H1 (cell line): ENCODE measurements around the gene ZNF804B. TPM values are rescaled to one million over a fixed set of nuclear protein-coding genes. Genes with fewer than 3 reads are reported as not detected.

Source experiments
- CTCF ChIA-PET: fragments of 300-600 bp; sonication (Branson Sonifier 250); formaldehyde crosslinking; loops from one replicate; lab custom pipeline; 2021; ENCODE audit not compliant: partially characterized antibody; lab: Charles Lee
- POLR2A ChIA-PET: fragments of 300-600 bp; sonication (Branson Sonifier 250); formaldehyde crosslinking; loops from one replicate; lab custom pipeline; 2021; ENCODE audit warnings: inconsistent platforms; ENCODE audit not compliant: partially characterized antibody; lab: Charles Lee
- DNase-seq, 2 experiments: peaks; one replicate each; pipeline versions ENCODE4 v3.0.0 to v3.0.0-alpha.2; 2010 to 2022; ENCODE audit warnings: low spot score in 2 of 2, low read depth in 1 of 2, mixed read lengths in 1 of 2
- FAIRE-seq: peaks from 2 replicates; lab custom pipeline; 2011; peaks lifted over from hg19 to GRCh38; lab: Jason Lieb, UNC
- H2AFZ ChIP-seq: 2 replicates; pipeline ENCODE4 v1.8.1; 2012; ENCODE audit warnings: low read length, inconsistent platforms
- H2AK5ac ChIP-seq: 2 replicates; pipeline ENCODE4 v1.6.1; 2013; ENCODE audit warnings: low read depth, low read length
- H2BK120ac ChIP-seq: replicated peaks from 2 replicates; pipeline ENCODE3; 2013; ENCODE audit warnings: low read depth, low read length, inconsistent platforms
- H2BK12ac ChIP-seq: 2 replicates; pipeline ENCODE4 v1.6.1; 2013; ENCODE audit warnings: low read depth, low read length
- H2BK15ac ChIP-seq: 2 replicates; pipeline ENCODE4 v1.6.1; 2013; ENCODE audit warnings: low read length
- H2BK20ac ChIP-seq: 2 replicates; pipeline ENCODE4 v1.6.1; 2013; ENCODE audit warnings: low read length
- H2BK5ac ChIP-seq: 2 replicates; pipeline ENCODE4 v1.6.1; 2013; ENCODE audit warnings: low read depth, low read length
- H3K14ac ChIP-seq: 2 replicates; pipeline ENCODE4 v1.6.1; 2013; ENCODE audit warnings: inconsistent platforms; ENCODE audit not compliant: insufficient read length
- H3K18ac ChIP-seq: 2 replicates; pipeline ENCODE4 v1.6.1; 2013; ENCODE audit warnings: low read length; ENCODE audit errors: extremely low read depth
- H3K23ac ChIP-seq: 2 replicates; pipeline ENCODE4 v1.6.1; 2013; ENCODE audit warnings: inconsistent platforms; ENCODE audit not compliant: insufficient read length
- H3K23me2 ChIP-seq: 2 replicates; pipeline ENCODE4 v1.6.1; 2013; ENCODE audit warnings: low read depth, low read length
- H3K27ac ChIP-seq: 2 replicates; pipeline ENCODE4 v1.6.1; 2011; ENCODE audit warnings: low read depth, low read length, inconsistent platforms
- H3K27me3 ChIP-seq, 4 experiments: replicated peaks in 1 of 4; 1 replicate in 1 of 4; 2 replicates in 3 of 4; pipeline versions ENCODE4 v1.6.1 to v1.8.1; 2011 to 2013; ENCODE audit warnings: low read length in 3 of 4, mild to moderate bottlenecking in 3 of 4, inconsistent platforms in 2 of 4, mixed read lengths in 2 of 4, moderate library complexity in 1 of 4; ENCODE audit not compliant: control insufficient read depth in 3 of 4, insufficient read depth in 3 of 4; ENCODE audit errors: extremely low read depth in 1 of 4
- H3K36me3 ChIP-seq, 4 experiments: 2 replicates each; pipeline versions ENCODE4 v1.6.1 to v1.8.1; 2011 to 2013; ENCODE audit warnings: mild to moderate bottlenecking in 4 of 4, low read length in 3 of 4, moderate library complexity in 2 of 4, control low read depth in 1 of 4, inconsistent platforms in 1 of 4; ENCODE audit not compliant: insufficient read depth in 4 of 4, control insufficient read depth in 2 of 4
- H3K4ac ChIP-seq: replicated peaks from 2 replicates; pipeline ENCODE3; 2013; ENCODE audit warnings: low read length, low read depth, mixed read lengths, inconsistent platforms; ENCODE audit not compliant: insufficient read length
- H3K4me1 ChIP-seq, 4 experiments: replicated peaks in 1 of 4; 1 replicate in 1 of 4; 2 replicates in 3 of 4; pipeline versions ENCODE4 v1.6.1 to v1.8.1; 2011 to 2013; ENCODE audit warnings: low read length in 3 of 4, inconsistent platforms in 2 of 4, mixed read lengths in 1 of 4; ENCODE audit not compliant: insufficient read depth in 4 of 4, control insufficient read depth in 3 of 4
- H3K4me2 ChIP-seq, 2 experiments: 2 replicates each; pipeline versions ENCODE4 v1.6.1 to v1.8.1; 2011 to 2013; ENCODE audit warnings: low read depth in 2 of 2, low read length in 2 of 2, control low read depth in 1 of 2, inconsistent platforms in 1 of 2, mild to moderate bottlenecking in 1 of 2; ENCODE audit not compliant: insufficient read depth in 1 of 2
- H3K4me3 ChIP-seq, 4 experiments: fragments of 200-600, 300-600 bp in 1 of 4; sonication (generic), shearing (Covaris generic), sonication (Bioruptor Twin) in 1 of 4; 2 replicates each; pipeline versions ENCODE4 v1.5.1 to v1.8.1; 2011 to 2016; ENCODE audit warnings: low read length in 4 of 4, low read depth in 3 of 4, control low read depth in 2 of 4, inconsistent platforms in 2 of 4, mild to moderate bottlenecking in 2 of 4, mixed read lengths in 1 of 4, moderate library complexity in 1 of 4; ENCODE audit not compliant: insufficient read depth in 2 of 4; ENCODE audit errors: extremely low read depth in 1 of 4
- H3K56ac ChIP-seq: replicated peaks from 2 replicates; pipeline ENCODE3; 2013; ENCODE audit warnings: low read depth, mild to moderate bottlenecking, mixed read lengths, low read length, inconsistent platforms; ENCODE audit not compliant: insufficient read length
- H3K79me1 ChIP-seq: 2 replicates; pipeline ENCODE4 v1.6.1; 2013; ENCODE audit warnings: low read depth, low read length, control low read depth
- H3K79me2 ChIP-seq, 2 experiments: 2 replicates each; pipeline versions ENCODE4 v1.6.1 to v1.8.1; 2012 to 2013; ENCODE audit warnings: low read length in 2 of 2, mild to moderate bottlenecking in 2 of 2, inconsistent platforms in 1 of 2; ENCODE audit not compliant: insufficient read depth in 2 of 2, control insufficient read depth in 1 of 2
- H3K9ac ChIP-seq, 4 experiments: replicated peaks in 1 of 4; 1 replicate in 1 of 4; 2 replicates in 3 of 4; pipeline versions ENCODE4 v1.6.1 to v1.8.1; 2011 to 2013; ENCODE audit warnings: low read depth in 3 of 4, low read length in 3 of 4, control low read depth in 2 of 4, mild to moderate bottlenecking in 2 of 4, moderate library complexity in 2 of 4, inconsistent platforms in 1 of 4; ENCODE audit errors: extremely low read depth in 1 of 4
- H3K9me3 ChIP-seq, 2 experiments: 2 replicates each; pipeline versions ENCODE4 v1.6.1 to v1.8.1; 2012 to 2013; ENCODE audit warnings: mild to moderate bottlenecking in 2 of 2, moderate library complexity in 2 of 2, control low read depth in 1 of 2, inconsistent platforms in 1 of 2, low read depth in 1 of 2, low read length in 1 of 2, mixed read lengths in 1 of 2; ENCODE audit not compliant: insufficient read depth in 2 of 2
- H4K20me1 ChIP-seq, 2 experiments: replicated peaks in 1 of 2; 2 replicates each; pipeline versions ENCODE3 to v1.8.1; 2011 to 2013; ENCODE audit warnings: inconsistent platforms in 2 of 2, low read length in 2 of 2, mild to moderate bottlenecking in 1 of 2; ENCODE audit not compliant: insufficient read depth in 2 of 2, control insufficient read depth in 1 of 2
- H4K5ac ChIP-seq: 2 replicates; pipeline ENCODE4 v1.6.1; 2013; ENCODE audit warnings: low read length, low read depth, mixed read lengths, inconsistent platforms; ENCODE audit not compliant: insufficient read length
- H4K8ac ChIP-seq: 2 replicates; pipeline ENCODE4 v1.8.0; 2013; ENCODE audit warnings: mild to moderate bottlenecking, moderate library complexity, low read length, inconsistent platforms; ENCODE audit not compliant: insufficient read depth; ENCODE audit errors: extremely low read depth
- H4K91ac ChIP-seq: replicated peaks from 2 replicates; pipeline ENCODE3; 2013; ENCODE audit warnings: low read length, mixed read lengths, inconsistent platforms; ENCODE audit not compliant: insufficient read length
- POU5F1 ChIP-seq: IDR thresholded peaks from 2 replicates; pipeline ENCODE4 v1.6.1; 2011; ENCODE audit warnings: low read depth, mild to moderate bottlenecking, low read length, moderate library complexity
- RAD21 ChIP-seq, 2 experiments: IDR thresholded peaks in 1 of 2; conservative IDR thresholded peaks in 1 of 2; 2 replicates each; pipeline ENCODE4 v1.6.1; 2011; ENCODE audit warnings: low read depth in 2 of 2, low read length in 2 of 2, improper control_type of control experiment in 1 of 2, inconsistent platforms in 1 of 2, mild to moderate bottlenecking in 1 of 2, moderate library complexity in 1 of 2
- RFX5 ChIP-seq: IDR thresholded peaks from 2 replicates; pipeline ENCODE4 v1.6.1; 2011; ENCODE audit warnings: low read depth, low read length, improper control_type of control experiment, borderline replicate concordance
- SRF ChIP-seq: IDR thresholded peaks from 2 replicates; pipeline ENCODE4 v1.6.1; 2011; ENCODE audit warnings: mild to moderate bottlenecking, low read depth, low read length, moderate library complexity
- SUZ12 ChIP-seq: fragments of 200-600 bp; sonication (generic); IDR thresholded peaks from 2 replicates; pipeline ENCODE4 v1.6.1; 2012; ENCODE audit warnings: mild to moderate bottlenecking, inconsistent platforms, low read length, moderate library complexity, mixed read lengths
- TCF12 ChIP-seq: IDR thresholded peaks from 2 replicates; pipeline ENCODE4 v1.6.1; 2011; ENCODE audit warnings: low read depth, mild to moderate bottlenecking, low read length
- polyA plus RNA-seq, 7 experiments: library from polyadenylated mRNA; depleted of rRNA in 3 of 7; stranded (reverse) in 5 of 7; unstranded in 2 of 7; fragments of >200 nt in 5 of 7; fragments of 200-250 nt in 2 of 7; gene quantifications; 1 replicate in 5 of 7; 2 replicates in 1 of 7; 4 replicates in 1 of 7; pipeline versions ENCODE4 v1.2.1 to v1.2.3, GENCODE V29; 2011 to 2013; ENCODE audit warnings: missing spikeins in 2 of 7, mixed read lengths in 2 of 7
- total RNA-seq: library from RNA; stranded (reverse); fragmentation: NEBNext Ultra II Directional; extraction: Animal tissue kit (Norgen Biotek cat#: 25700); gene quantifications from 2 replicates; pipeline ENCODE4 v1.2.1, GENCODE V29; 2021

The ZNF804B gene
- total and polyA plus RNA-seq, 2 of the 8 experiments (the other 6 are each of a cell fraction or from before 2014, with no cell fraction given), result not detected

GRCh38 chr7:88859288-88859687 is 99.8 kb downstream of the ZNF804B start:
- Histone ChIP-seq H3K27me3 (no peaks in the 10 kb centered on the region), H2BK20ac (no peak overlapping the region), H2BK15ac (no peak overlapping the region), H2AFZ (no peak overlapping the region), H4K91ac (no peak overlapping the region), H3K9ac (no peak overlapping the region), H3K79me1 (no peaks in the 10 kb centered on the region), H3K4me2 (no peak overlapping the region), H3K56ac (no peak overlapping the region), H2BK5ac (no peak overlapping the region), H3K23me2 (no peaks in the 10 kb centered on the region), H2AK5ac (no peak overlapping the region), H4K8ac (no peak overlapping the region), H4K20me1 (no peaks in the 10 kb centered on the region), H2BK12ac (no peak overlapping the region), H3K14ac (no peak overlapping the region), H3K27ac (no peak overlapping the region), H3K4me3 (no peak overlapping the region), H4K5ac (no peak overlapping the region), H3K4ac (no peak overlapping the region), H3K9me3 (no peaks in the 10 kb centered on the region), H3K79me2 (no peaks in the 10 kb centered on the region), H3K23ac (no peak overlapping the region), H3K4me1 (no peaks in the 10 kb centered on the region), H2BK120ac (no peak overlapping the region), H3K36me3 (no peaks in the 10 kb centered on the region), H3K18ac (no peak overlapping the region)
- no peak for TF ChIP-seq RAD21 (IDR thresholded peaks at IDR 0.05 in 1 of 2, conservative IDR thresholded peaks at IDR 0.05 in 1 of 2; ENCODE audit: low read depth in 2 of 2, low read length in 2 of 2)
- no peak for TF ChIP-seq POU5F1
- no peak for TF ChIP-seq TCF12
- no peak for TF ChIP-seq SRF
- TF ChIP-seq RFX5, result no peak
- no peak for TF ChIP-seq SUZ12
- ChIA-PET CTCF (no interaction called here), POLR2A (no interaction called here)
- no peak for DNase-seq
- FAIRE-seq, result no peak
